Endothelial cell of umbilical vein (primary cell): ENCODE results near the gene CNGB1.
"Not testable (repeated sequence)": the region's sequence is repeated elsewhere in the genome, so short reads cannot be mapped to it uniquely, and the experiment has no call there.

Experiments
- POLR2A ChIP-seq: IDR thresholded peaks from 2 replicates; pipeline ENCODE4 v1.6.1; 2012; ENCODE audit warnings: low read depth, mild to moderate bottlenecking, control low read depth, low read length
- TF ChIP-seq, protein P1 (sequence below), 2 donors: IDR thresholded peaks; 1 replicate in 1 of 2; 2 replicates in 1 of 2; pipeline ENCODE4 v1.5.1; 2011; ENCODE audit warnings: low read length in 2 of 2, mild to moderate bottlenecking in 2 of 2, moderate library complexity in 2 of 2, control low read depth in 1 of 2, inconsistent platforms in 1 of 2, low read depth in 1 of 2; ENCODE audit not compliant: insufficient read depth in 1 of 2; ENCODE audit errors: extremely low read depth in 1 of 2

DNA sequence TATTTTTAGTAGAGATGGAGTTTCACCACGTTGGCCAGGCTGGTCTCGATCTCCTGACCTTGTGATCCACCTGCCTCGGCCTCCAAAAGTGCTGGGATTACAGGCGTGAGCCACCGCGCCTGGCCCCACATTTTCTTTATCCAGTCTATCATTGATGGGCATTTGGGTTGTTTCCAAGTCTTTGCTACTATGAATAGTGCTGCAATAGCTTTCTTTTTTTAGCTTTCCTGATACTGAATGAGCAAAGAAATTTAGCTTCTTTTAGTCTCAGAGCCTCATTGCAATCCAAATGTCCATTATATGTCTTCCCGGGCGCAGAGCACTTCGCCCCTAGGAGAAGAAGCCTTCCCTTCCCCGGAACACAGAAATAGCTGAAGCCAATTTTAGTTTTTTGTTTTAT lies 112.9 kb downstream of the CNGB1 start:
- TF ChIP-seq, protein P1, sequence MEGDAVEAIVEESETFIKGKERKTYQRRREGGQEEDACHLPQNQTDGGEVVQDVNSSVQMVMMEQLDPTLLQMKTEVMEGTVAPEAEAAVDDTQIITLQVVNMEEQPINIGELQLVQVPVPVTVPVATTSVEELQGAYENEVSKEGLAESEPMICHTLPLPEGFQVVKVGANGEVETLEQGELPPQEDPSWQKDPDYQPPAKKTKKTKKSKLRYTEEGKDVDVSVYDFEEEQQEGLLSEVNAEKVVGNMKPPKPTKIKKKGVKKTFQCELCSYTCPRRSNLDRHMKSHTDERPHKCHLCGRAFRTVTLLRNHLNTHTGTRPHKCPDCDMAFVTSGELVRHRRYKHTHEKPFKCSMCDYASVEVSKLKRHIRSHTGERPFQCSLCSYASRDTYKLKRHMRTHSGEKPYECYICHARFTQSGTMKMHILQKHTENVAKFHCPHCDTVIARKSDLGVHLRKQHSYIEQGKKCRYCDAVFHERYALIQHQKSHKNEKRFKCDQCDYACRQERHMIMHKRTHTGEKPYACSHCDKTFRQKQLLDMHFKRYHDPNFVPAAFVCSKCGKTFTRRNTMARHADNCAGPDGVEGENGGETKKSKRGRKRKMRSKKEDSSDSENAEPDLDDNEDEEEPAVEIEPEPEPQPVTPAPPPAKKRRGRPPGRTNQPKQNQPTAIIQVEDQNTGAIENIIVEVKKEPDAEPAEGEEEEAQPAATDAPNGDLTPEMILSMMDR (IDR thresholded peaks at IDR 0.05; ENCODE audit: extremely low read depth in 1 of 2, insufficient read depth in 1 of 2, low read depth in 1 of 2, low read length in 2 of 2) = not testable (repeated sequence)
- not testable (repeated sequence) for TF ChIP-seq POLR2A
